Mesendoderm (in vitro differentiated cells): ENCODE measurements around the gene ARG2.

Source experiments
- DNase-seq: peaks from one replicate; pipeline ENCODE4 v3.0.0; 2013
- H2AK5ac ChIP-seq: 2 replicates; pipeline ENCODE4 v1.6.1; 2013; ENCODE audit warnings: low read length, inconsistent platforms
- H2BK120ac ChIP-seq: 2 replicates; pipeline ENCODE4 v1.6.1; 2013; ENCODE audit warnings: low read depth, mild to moderate bottlenecking, low read length, moderate library complexity, mixed read lengths
- H2BK15ac ChIP-seq: replicated peaks from 2 replicates; pipeline ENCODE4 v1.6.1; 2013; ENCODE audit warnings: low read depth, mild to moderate bottlenecking, moderate library complexity
- H2BK5ac ChIP-seq: 2 replicates; pipeline ENCODE4 v1.6.1; 2013; ENCODE audit warnings: low read length, inconsistent platforms
- H3K18ac ChIP-seq: 2 replicates; pipeline ENCODE4 v1.6.1; 2013; ENCODE audit warnings: mild to moderate bottlenecking, low read length, mixed read lengths
- H3K23ac ChIP-seq: one replicate; pipeline ENCODE4 v1.6.1; 2013; ENCODE audit warnings: low read length
- H3K27ac ChIP-seq: 2 replicates; pipeline ENCODE4 v1.5.1; 2013; ENCODE audit warnings: low read depth, mild to moderate bottlenecking, inconsistent platforms, low read length, moderate library complexity
- H3K27me3 ChIP-seq: 2 replicates; pipeline ENCODE4 v1.6.1; 2013; ENCODE audit warnings: low read length, control low read depth, mild to moderate bottlenecking, inconsistent platforms; ENCODE audit not compliant: insufficient read depth, poor library complexity
- H3K36me3 ChIP-seq: 2 replicates; pipeline ENCODE4 v1.6.1; 2013; ENCODE audit warnings: low read length, inconsistent platforms; ENCODE audit not compliant: control insufficient read depth, insufficient read depth
- H3K4ac ChIP-seq: one replicate; pipeline ENCODE4 v1.6.1; 2013; ENCODE audit warnings: low read depth, mild to moderate bottlenecking, low read length, moderate library complexity
- H3K4me1 ChIP-seq: 2 replicates; pipeline ENCODE4 v1.6.1; 2013; ENCODE audit warnings: low read depth, low read length, inconsistent platforms; ENCODE audit not compliant: control insufficient read depth
- H3K4me2 ChIP-seq: 2 replicates; pipeline ENCODE4 v1.6.1; 2013; ENCODE audit warnings: low read length
- H3K4me3 ChIP-seq: 2 replicates; pipeline ENCODE4 v1.5.1; 2013; ENCODE audit warnings: mild to moderate bottlenecking, low read length
- H3K56ac ChIP-seq: one replicate; pipeline ENCODE4 v1.6.1; 2013; ENCODE audit warnings: low read length
- H3K79me1 ChIP-seq: 2 replicates; pipeline ENCODE4 v1.6.1; 2013; ENCODE audit warnings: low read length, inconsistent platforms
- H3K79me2 ChIP-seq: 2 replicates; pipeline ENCODE4 v1.6.1; 2013; ENCODE audit warnings: mild to moderate bottlenecking, low read length; ENCODE audit not compliant: control insufficient read depth, insufficient read depth
- H3K9ac ChIP-seq: 2 replicates; pipeline ENCODE4 v1.6.1; 2013; ENCODE audit warnings: low read length, inconsistent platforms
- H4K5ac ChIP-seq: one replicate; pipeline ENCODE4 v1.6.1; 2013; ENCODE audit warnings: low read length
- H4K8ac ChIP-seq: one replicate; pipeline ENCODE4 v1.6.1; 2013; ENCODE audit warnings: low read depth, mild to moderate bottlenecking, control low read depth, low read length, moderate library complexity
- WGBS: extraction: QIAGEN DNeasy Blood & Tissue Kit; methylation state at CpG from one replicate; pipeline ENCODE4 v1.1.7; 2013; ENCODE audit warnings: low lambda C conversion rate, missing lambda C conversion rate; ENCODE audit not compliant: insufficient coverage; ENCODE audit errors: extremely low coverage; 5-methylcytosine and 5-hydroxymethylcytosine counted together

ARG2 gene

GRCh38 chr14:67668559-67668958 is 48.8 kb downstream of the ARG2 start:
- no peak overlapping the region for H3K4ac ChIP-seq
- no peaks in the 10 kb centered on the region for H3K4me1 ChIP-seq
- H4K5ac ChIP-seq = no peak overlapping the region
- no peak overlapping the region for H2BK120ac ChIP-seq
- no peaks in the 10 kb centered on the region for H3K36me3 ChIP-seq
- no peak overlapping the region for H3K23ac ChIP-seq
- no peak overlapping the region for H2BK5ac ChIP-seq
- H2BK15ac ChIP-seq = no peak overlapping the region
- no peak overlapping the region for H3K4me2 ChIP-seq
- H3K27me3 ChIP-seq = no peaks in the 10 kb centered on the region
- no peak overlapping the region for H3K9ac ChIP-seq
- H3K18ac ChIP-seq = no peak overlapping the region
- H3K79me2 ChIP-seq = peaks cover 31% of the 10 kb centered on the region
- no peak overlapping the region for H3K56ac ChIP-seq
- peaks cover 22% of the 10 kb centered on the region for H3K79me1 ChIP-seq
- peak; percentile 31 for DNase-seq
- no peak overlapping the region for H3K27ac ChIP-seq
- H3K4me3 ChIP-seq = no peak overlapping the region
- no peak overlapping the region for H2AK5ac ChIP-seq
- H4K8ac ChIP-seq = no peak overlapping the region

DNA sequence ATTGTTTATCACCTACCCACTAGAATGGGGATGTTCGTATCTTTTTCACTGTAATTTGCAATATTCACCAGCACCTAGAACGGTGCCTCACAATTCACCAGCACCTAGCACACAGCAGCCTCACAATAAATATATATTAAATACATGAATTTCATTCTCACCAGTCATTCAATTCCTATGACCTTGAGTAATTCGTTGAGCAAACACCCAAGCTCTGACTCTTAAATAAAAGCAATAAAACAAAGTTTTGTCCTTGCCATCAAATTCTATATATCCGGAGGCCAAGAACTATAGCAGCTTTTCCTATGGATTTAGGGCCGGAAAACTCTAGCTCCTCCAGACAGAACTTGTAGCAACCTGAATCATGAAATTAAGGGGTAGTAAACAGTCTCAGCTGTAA is 53.7 kb downstream of the ARG2 start:
- Histone ChIP-seq H4K5ac (no peak overlapping the region), H3K9ac (peak overlapping the region; percentile 94), H2BK120ac (no peak overlapping the region), H3K4me2 (peak overlapping the region; percentile 51), H3K36me3 (peaks cover 10% of the 10 kb centered on the region), H2AK5ac (no peak overlapping the region), H3K27me3 (no peaks in the 10 kb centered on the region), H2BK5ac (no peak overlapping the region), H3K4me1 (no peaks in the 10 kb centered on the region), H3K56ac (peak overlapping the region; percentile 94), H2BK15ac (no peak overlapping the region), H4K8ac (no peak overlapping the region), H3K79me2 (peaks cover 23% of the 10 kb centered on the region), H3K79me1 (peaks cover 14% of the 10 kb centered on the region), H3K4ac (no peak overlapping the region), H3K18ac (no peak overlapping the region), H3K27ac (no peak overlapping the region), H3K23ac (no peak overlapping the region), H3K4me3 (no peak overlapping the region)
- WGBS = no CpG with 5 or more reads among the region's 5 CpGs
- DNase-seq = no peak

GRCh38 chr14:67674139-67674479 is 54.4 kb downstream of the ARG2 start:
- H3K36me3 ChIP-seq = peaks cover 10% of the 10 kb centered on the region
- peaks cover 14% of the 10 kb centered on the region for H3K79me1 ChIP-seq
- peaks cover 23% of the 10 kb centered on the region for H3K79me2 ChIP-seq
- peak overlapping the region; percentile 42 for H3K18ac ChIP-seq
- no peak overlapping the region for H2BK120ac ChIP-seq
- H3K9ac ChIP-seq = peak overlapping the region; percentile 94
- peak overlapping the region; percentile 77 for H3K4me3 ChIP-seq
- H3K27me3 ChIP-seq = no peaks in the 10 kb centered on the region
- H3K4ac ChIP-seq = peak overlapping the region; percentile 66
- no peaks in the 10 kb centered on the region for H3K4me1 ChIP-seq
- H3K56ac ChIP-seq = peak overlapping the region; percentile 94
- no CpG with 5 or more reads among the region's 25 CpGs for WGBS
- peak overlapping the region; percentile 51 for H3K4me2 ChIP-seq
- H3K27ac ChIP-seq = peak overlapping the region; percentile 91
- no peak overlapping the region for H4K8ac ChIP-seq
- no peak overlapping the region for H2BK5ac ChIP-seq
- H2AK5ac ChIP-seq = no peak overlapping the region
- peak; percentile 86 for DNase-seq
- H2BK15ac ChIP-seq = no peak overlapping the region
- no peak overlapping the region for H3K23ac ChIP-seq
- H4K5ac ChIP-seq = no peak overlapping the region

DNA sequence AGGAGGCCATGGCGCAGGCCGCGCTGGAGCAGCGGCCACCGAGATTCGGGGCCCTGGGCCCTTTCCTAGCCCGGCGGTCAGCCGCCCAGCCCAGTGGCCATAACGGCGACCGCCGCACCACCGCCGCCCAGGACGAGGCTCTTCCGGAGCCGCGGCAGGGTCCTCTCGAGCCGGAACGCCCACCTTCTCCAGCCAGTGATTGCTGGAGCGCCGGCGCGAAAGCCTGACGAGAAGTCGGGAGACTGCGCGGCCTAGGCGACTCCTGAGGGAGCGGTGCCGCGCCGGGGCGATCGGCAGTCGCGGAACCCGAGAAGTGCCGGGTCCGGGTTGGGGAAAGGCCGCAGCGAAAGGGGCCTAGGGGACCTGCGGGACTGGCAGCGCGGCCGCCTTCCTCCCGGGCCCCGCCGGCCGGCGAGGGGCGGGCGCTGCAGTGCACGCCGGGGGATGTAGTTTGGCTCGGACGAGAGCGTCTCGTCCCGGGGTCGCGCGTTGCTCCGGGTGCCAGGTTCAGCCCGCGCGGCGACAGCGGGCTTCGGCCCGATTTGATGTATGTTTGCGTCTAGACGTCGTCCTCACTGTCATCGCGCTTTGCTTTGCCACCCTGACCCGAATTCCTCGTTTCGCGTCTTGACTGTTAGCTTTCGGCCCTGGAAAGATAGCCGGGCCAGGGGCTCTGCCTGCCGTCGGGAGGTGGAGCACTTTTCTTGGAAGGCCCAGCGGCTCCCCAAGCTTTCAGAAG is 54.9 kb downstream of the ARG2 start, which contains the start of gene VTI1B:
VTI1B (minus strand) TSS at position 153 of the 739 bp plus-strand sequence; CDS start at position 10, 143 bp downstream.
- Histone ChIP-seq H3K9ac (peak within 1 kb of the TSS; percentile 94), H3K4me3 (peak within 1 kb of the TSS; percentile 91), H3K27ac (peak within 1 kb of the TSS; percentile 91), H3K4ac (peak within 1 kb of the TSS; percentile 66), H2AK5ac (no peak within 1 kb of the TSS), H2BK120ac (no peak within 1 kb of the TSS), H3K4me2 (peak within 1 kb of the TSS; percentile 79), H3K23ac (no peak within 1 kb of the TSS), H3K4me1 (no peaks in the 10 kb centered on the region), H4K8ac (no peak within 1 kb of the TSS), H2BK15ac (no peak within 1 kb of the TSS), H3K56ac (peak within 1 kb of the TSS; percentile 97), H3K36me3 (peaks cover 10% of the 10 kb centered on the region), H3K79me2 (peaks cover 21% of the 10 kb centered on the region), H3K79me1 (peaks cover 14% of the 10 kb centered on the region), H4K5ac (no peak within 1 kb of the TSS), H3K18ac (peak within 1 kb of the TSS; percentile 42), H2BK5ac (peak within 1 kb of the TSS; percentile 61), H3K27me3 (no peaks in the 10 kb centered on the region)
- DNase-seq = peak; percentile 91
- WGBS = no CpG with 5 or more reads among the region's 87 CpGs

- Histone ChIP-seq H3K9ac (peak overlapping the region; percentile 94), H3K23ac (no peak overlapping the region), H3K18ac (no peak overlapping the region), H3K56ac (peak overlapping the region; percentile 97), H3K4me2 (peak overlapping the region; percentile 79), H3K79me1 (peaks cover 12% of the 10 kb centered on the region), H3K4me3 (peak overlapping the region; percentile 91), H3K4me1 (no peaks in the 10 kb centered on the region), H3K27me3 (no peaks in the 10 kb centered on the region), H2BK120ac (no peak overlapping the region), H3K4ac (no peak overlapping the region), H3K36me3 (peaks cover 10% of the 10 kb centered on the region), H2BK15ac (no peak overlapping the region), H2AK5ac (no peak overlapping the region), H4K8ac (no peak overlapping the region), H3K79me2 (peaks cover 20% of the 10 kb centered on the region), H2BK5ac (no peak overlapping the region), H3K27ac (peak overlapping the region; percentile 91), H4K5ac (no peak overlapping the region)
- peak; percentile 14 for DNase-seq
- WGBS = no CpG with 5 or more reads among the region's 16 CpGs
Measured at GRCh38 chr14:67675219-67675582, 55.5 kb downstream of the ARG2 start.

DNA sequence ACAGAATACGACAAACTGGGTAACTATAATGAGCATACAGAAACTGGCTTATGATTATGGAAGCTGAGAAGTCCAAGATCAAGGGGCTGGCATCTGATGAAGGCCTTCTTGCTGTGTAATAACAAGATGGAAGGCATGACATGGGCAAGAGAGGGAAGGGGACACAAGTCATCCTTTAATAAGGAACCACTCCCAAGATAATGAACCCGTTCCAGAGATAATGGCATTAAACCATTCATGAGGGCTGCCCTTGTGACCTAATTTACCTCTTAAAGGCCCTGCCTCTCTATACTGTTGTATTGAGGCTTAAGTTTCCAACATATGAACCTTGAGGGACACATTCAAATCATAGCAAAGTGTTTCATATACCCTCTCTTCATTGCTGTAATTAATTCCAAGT is 59.3 kb downstream of the ARG2 start:
- H3K79me2 ChIP-seq = peaks cover 8% of the 10 kb centered on the region
- no peak overlapping the region for H2AK5ac ChIP-seq
- no peak for DNase-seq

More for the DNA sequence above, 59.3 kb downstream of the ARG2 start:
- H3K9ac ChIP-seq = no peak overlapping the region
- H3K23ac ChIP-seq = no peak overlapping the region
- no peak overlapping the region for H4K8ac ChIP-seq
- H3K4me3 ChIP-seq = no peak overlapping the region
- no peak overlapping the region for H2BK5ac ChIP-seq
- H2BK120ac ChIP-seq = no peak overlapping the region
- no peaks in the 10 kb centered on the region for H3K4me1 ChIP-seq
- no peaks in the 10 kb centered on the region for H3K27me3 ChIP-seq
- H3K4ac ChIP-seq = no peak overlapping the region
- H3K56ac ChIP-seq = no peak overlapping the region
- whole genome bisulfite sequencing = no CpG with 5 or more reads among the region's 2 CpGs
- no peak overlapping the region for H3K27ac ChIP-seq
- H2BK15ac ChIP-seq = no peak overlapping the region
- H3K79me1 ChIP-seq = peaks cover 5% of the 10 kb centered on the region
- no peak overlapping the region for H3K4me2 ChIP-seq
- peaks cover 15% of the 10 kb centered on the region for H3K36me3 ChIP-seq
- no peak overlapping the region for H3K18ac ChIP-seq
- no peak overlapping the region for H4K5ac ChIP-seq
